Natural killer cell treated with Interleukin-12 subunit alpha and Interleukin-12 subunit beta and Interleukin-15 and Interleukin-18, amount 100 ng/mL, for 72 hours (primary cell): ENCODE results near the gene GON4L. TPM values are rescaled to one million over a fixed set of nuclear protein-coding genes. Genes with fewer than 3 reads are reported as not detected.
"Not testable (repeated sequence)": the region's sequence is repeated elsewhere in the genome, so short reads cannot be mapped to it uniquely, and the experiment has no call there.

Experiments
- ATAC-seq, 2 donors: fragments of 150-1000 bp; cut with Tn5 transposase in 1 of 2; sonication (Bioruptor Pico), chemical (Tn5 transposase) in 1 of 2; 2 replicates each; pipeline ENCODE4 v1.10.0; 2021
- DNase-seq: peaks from one replicate; pipeline ENCODE4 v3.0.0; 2022; ENCODE audit warnings: low spot score
- H3K27ac Mint-ChIP-seq, 2 donors: 1 replicate in 1 of 2; 2 replicates in 1 of 2; pipeline ENCODE4 v1.8.0; 2022; ENCODE audit warnings: mixed read lengths in 2 of 2, mild to moderate bottlenecking in 1 of 2, moderate library complexity in 1 of 2
- H3K27me3 Mint-ChIP-seq, 2 donors: 1 replicate in 1 of 2; 2 replicates in 1 of 2; pipeline ENCODE4 v1.8.0; 2022; ENCODE audit warnings: mixed read lengths in 2 of 2
- H3K36me3 Mint-ChIP-seq: one replicate; pipeline ENCODE4 v1.8.0; 2022; ENCODE audit warnings: mixed read lengths
- H3K4me1 Mint-ChIP-seq, 2 donors: 1 replicate in 1 of 2; 2 replicates in 1 of 2; pipeline ENCODE4 v1.8.0; 2022; ENCODE audit warnings: low read depth in 2 of 2, mixed read lengths in 2 of 2, mild to moderate bottlenecking in 1 of 2
- H3K4me3 Mint-ChIP-seq: one replicate; pipeline ENCODE4 v1.8.0; 2022; ENCODE audit warnings: mixed read lengths
- H3K9me3 Mint-ChIP-seq: 2 replicates; pipeline ENCODE4 v1.8.0; 2022; ENCODE audit warnings: mixed read lengths
- total RNA-seq, 2 donors: library from RNA; stranded (reverse); gene quantifications; one replicate each; pipeline ENCODE4 v1.2.3, GENCODE V29; 2022

Gene GON4L, protein sequence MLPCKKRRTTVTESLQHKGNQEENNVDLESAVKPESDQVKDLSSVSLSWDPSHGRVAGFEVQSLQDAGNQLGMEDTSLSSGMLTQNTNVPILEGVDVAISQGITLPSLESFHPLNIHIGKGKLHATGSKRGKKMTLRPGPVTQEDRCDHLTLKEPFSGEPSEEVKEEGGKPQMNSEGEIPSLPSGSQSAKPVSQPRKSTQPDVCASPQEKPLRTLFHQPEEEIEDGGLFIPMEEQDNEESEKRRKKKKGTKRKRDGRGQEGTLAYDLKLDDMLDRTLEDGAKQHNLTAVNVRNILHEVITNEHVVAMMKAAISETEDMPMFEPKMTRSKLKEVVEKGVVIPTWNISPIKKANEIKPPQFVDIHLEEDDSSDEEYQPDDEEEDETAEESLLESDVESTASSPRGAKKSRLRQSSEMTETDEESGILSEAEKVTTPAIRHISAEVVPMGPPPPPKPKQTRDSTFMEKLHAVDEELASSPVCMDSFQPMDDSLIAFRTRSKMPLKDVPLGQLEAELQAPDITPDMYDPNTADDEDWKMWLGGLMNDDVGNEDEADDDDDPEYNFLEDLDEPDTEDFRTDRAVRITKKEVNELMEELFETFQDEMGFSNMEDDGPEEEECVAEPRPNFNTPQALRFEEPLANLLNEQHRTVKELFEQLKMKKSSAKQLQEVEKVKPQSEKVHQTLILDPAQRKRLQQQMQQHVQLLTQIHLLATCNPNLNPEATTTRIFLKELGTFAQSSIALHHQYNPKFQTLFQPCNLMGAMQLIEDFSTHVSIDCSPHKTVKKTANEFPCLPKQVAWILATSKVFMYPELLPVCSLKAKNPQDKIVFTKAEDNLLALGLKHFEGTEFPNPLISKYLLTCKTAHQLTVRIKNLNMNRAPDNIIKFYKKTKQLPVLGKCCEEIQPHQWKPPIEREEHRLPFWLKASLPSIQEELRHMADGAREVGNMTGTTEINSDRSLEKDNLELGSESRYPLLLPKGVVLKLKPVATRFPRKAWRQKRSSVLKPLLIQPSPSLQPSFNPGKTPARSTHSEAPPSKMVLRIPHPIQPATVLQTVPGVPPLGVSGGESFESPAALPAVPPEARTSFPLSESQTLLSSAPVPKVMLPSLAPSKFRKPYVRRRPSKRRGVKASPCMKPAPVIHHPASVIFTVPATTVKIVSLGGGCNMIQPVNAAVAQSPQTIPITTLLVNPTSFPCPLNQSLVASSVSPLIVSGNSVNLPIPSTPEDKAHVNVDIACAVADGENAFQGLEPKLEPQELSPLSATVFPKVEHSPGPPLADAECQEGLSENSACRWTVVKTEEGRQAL (N-terminal part only)
- total RNA-seq = 100 to 1,000 TPM in 1 of 2 donors, 10 to 100 TPM in 1; 91.0 to 124 TPM

DNA sequence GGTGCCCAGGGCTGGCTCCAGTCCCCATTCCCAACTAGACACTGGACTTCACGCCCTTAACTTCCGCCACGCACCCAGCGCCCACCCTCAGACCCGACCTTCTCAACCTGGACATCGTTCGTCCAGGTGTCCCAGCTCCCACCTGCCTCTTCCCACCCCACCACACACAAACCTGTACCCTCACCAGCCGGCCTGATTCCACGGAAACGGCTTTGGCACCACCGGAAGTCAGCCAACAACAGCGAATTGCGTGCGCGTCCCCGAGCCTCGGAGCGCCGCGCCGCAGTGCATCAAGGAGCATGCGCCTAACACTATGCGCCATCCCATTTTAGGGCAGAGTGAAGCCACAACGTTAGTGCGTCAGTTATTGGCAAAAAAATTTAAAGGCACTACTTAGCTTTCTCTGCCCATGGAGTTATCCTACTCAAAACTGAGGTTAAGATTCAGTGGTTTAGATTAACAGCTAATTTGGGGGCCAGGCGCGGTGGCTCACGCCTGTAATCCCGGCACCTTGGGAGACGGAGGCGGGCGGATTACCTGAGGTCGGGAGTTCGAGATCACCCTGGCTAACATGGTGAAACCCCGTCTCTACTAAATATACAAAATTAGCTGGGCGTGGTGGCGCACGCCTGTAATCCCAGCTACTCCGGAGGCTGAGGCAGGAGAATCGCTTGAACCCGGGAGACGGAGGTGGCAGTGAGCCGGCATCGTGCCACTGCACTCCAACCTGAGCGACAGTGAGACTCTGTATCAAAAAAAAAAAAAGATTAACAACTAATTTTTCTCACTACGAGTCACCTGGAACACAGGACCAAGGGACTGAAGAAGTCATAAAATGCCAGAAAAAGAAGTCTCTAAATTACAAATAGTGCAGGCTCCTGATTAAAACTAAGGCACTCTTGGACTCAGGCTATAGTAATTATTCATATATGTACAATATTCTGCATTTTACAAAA is at the start of gene GON4L:
GON4L (minus strand) TSS at position 240 of the 956 bp plus-strand sequence. CDS start 3,434 bp downstream, outside the sequence.
- peak within 1 kb of the TSS; percentile 100 for H3K4me3 Mint-ChIP-seq
- peaks cover 49 to 52% of the 10 kb centered on the region in 2 donors for H3K4me1 Mint-ChIP-seq
- DNase-seq = peak; percentile 91
- H3K27ac Mint-ChIP-seq = peak within 1 kb of the TSS; percentile 96 to 99
- no peaks in the 10 kb centered on the region for H3K9me3 Mint-ChIP-seq
- H3K36me3 Mint-ChIP-seq = peaks cover 12% of the 10 kb centered on the region
- no peaks in the 10 kb centered on the region for H3K27me3 Mint-ChIP-seq
- ATAC-seq = peak; percentile 74 to 76

DNA sequence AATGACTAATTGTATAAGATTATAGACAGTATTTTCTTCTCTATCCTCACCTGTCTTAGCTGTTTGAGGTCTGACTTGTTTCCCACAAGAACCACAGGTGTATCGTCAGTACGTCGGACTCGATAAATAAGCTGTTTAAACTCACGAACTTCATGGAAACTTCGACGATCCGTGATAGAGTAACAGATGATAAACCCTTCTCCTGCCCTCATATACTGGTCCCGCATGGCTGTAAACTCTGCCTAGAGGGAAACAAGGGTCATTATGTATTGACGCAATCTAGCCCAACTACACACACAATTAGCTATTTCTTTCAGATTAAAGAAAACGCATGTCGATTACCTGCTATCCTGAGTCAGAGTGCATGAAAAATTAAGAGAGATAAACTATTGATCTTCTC is 47.2 kb upstream of the GON4L start:
- Mint-ChIP-seq H3K9me3 (no peaks in the 10 kb centered on the region), H3K27me3 (no peaks in the 10 kb centered on the region), H3K27ac (no peak overlapping the region), H3K4me1 (peaks cover 7 to 8% of the 10 kb centered on the region in 2 donors), H3K4me3 (no peak overlapping the region), H3K36me3 (peaks cover 20% of the 10 kb centered on the region)
- DNase-seq = no peak
- ATAC-seq = no peak

DNA sequence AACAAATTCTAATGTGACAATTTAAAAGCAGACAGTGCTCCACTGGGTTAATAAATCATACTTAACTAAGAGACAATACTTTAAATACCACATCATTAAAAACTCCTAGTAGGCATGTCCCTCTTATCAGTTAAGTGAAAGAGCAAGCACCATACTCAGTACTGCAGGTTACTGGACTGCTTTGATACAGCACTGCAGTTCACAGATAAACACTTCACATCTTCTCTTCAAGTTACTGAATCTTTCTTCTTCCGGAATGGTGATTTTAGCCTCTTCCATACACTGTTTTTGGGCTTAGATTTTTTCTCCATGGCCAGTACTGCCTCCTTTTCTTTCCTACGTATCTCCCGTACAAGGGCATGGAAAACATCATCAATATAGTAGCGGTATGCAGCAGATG is 43.1 kb upstream of the GON4L start:
- H3K27me3 Mint-ChIP-seq = no peaks in the 10 kb centered on the region
- no peaks in the 10 kb centered on the region for H3K9me3 Mint-ChIP-seq
- DNase-seq (no peak), ATAC-seq (no peak)
- H3K4me1 Mint-ChIP-seq = peaks cover 8 to 13% of the 10 kb centered on the region in 2 donors
- H3K36me3 Mint-ChIP-seq = peaks cover 27% of the 10 kb centered on the region
- H3K27ac Mint-ChIP-seq = no peak overlapping the region
- H3K4me3 Mint-ChIP-seq = no peak overlapping the region

DNA sequence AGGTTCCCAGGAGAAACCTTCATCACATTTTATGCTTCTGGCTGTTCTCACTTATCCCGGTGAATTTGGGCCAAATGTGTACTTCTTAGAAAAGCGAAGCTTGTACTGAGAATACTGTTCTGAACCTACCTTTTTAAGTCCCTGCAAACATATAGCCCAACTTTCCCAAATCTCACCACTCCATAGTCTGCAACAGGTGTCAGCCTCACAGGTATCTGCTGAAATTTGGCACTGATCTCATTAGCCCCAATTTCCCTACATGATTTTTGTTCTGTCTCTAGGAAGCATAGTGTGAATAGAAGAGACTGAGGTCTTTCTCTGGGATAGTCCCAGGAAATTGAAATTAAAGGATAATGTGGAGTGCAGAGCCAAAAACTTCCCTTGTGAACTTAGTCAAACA is 42.7 kb upstream of the GON4L start:
- no peaks in the 10 kb centered on the region for H3K27me3 Mint-ChIP-seq
- DNase-seq (no peak), ATAC-seq (no peak)
- no peaks in the 10 kb centered on the region for H3K9me3 Mint-ChIP-seq
- peaks cover 8 to 13% of the 10 kb centered on the region in 2 donors for H3K4me1 Mint-ChIP-seq
- H3K36me3 Mint-ChIP-seq = peaks cover 26% of the 10 kb centered on the region
- H3K4me3 Mint-ChIP-seq = no peak overlapping the region
- H3K27ac Mint-ChIP-seq = no peak overlapping the region

DNA sequence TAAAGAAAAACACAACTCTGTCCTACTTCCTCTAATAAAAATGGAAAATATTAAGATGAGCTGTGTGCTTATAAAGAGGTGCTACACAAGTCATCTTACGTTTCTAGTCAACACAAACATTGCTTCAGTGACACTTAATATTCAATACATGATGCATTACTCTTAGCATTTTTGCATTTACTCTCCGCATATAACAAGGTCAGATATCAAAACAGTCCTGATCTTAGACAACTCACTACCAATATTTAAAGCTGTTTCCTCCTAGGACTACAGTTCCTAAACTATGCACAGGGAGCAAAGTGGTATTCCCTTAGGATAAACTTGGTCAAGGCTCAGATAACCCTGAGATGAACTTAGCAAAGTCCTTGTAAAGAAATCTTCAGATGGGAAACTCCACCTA is 41.9 kb upstream of the GON4L start:
- Mint-ChIP-seq H3K27ac (no peak overlapping the region), H3K36me3 (peaks cover 20% of the 10 kb centered on the region), H3K27me3 (no peaks in the 10 kb centered on the region)

DNA sequence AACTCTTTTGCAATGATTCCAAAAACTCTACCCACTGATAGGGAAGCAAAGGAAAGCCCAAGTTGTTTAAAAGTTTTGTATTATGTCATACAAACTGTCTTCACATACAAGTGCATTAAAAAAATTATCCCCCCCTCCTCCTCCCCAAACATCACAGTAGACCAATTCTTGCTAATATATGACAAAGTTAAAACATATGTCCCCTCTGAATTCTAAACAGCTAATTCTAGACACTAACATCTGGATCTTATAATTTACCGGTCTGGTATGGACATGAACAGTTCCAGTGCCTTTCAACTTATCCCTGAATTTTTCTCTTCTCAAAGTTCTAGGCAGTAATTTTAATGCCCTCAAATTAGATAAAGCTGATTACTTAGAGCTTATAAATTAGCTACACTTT is 40.7 kb upstream of the GON4L start:
- Mint-ChIP-seq H3K9me3 (no peaks in the 10 kb centered on the region), H3K36me3 (peaks cover 20% of the 10 kb centered on the region)

More for the DNA sequence above, 41.9 kb upstream of the GON4L start:
- no peak for DNase-seq
- no peaks in the 10 kb centered on the region for H3K9me3 Mint-ChIP-seq
- no peak for ATAC-seq
- H3K4me3 Mint-ChIP-seq = no peak overlapping the region
- peaks cover 6 to 8% of the 10 kb centered on the region in 2 donors for H3K4me1 Mint-ChIP-seq

DNA sequence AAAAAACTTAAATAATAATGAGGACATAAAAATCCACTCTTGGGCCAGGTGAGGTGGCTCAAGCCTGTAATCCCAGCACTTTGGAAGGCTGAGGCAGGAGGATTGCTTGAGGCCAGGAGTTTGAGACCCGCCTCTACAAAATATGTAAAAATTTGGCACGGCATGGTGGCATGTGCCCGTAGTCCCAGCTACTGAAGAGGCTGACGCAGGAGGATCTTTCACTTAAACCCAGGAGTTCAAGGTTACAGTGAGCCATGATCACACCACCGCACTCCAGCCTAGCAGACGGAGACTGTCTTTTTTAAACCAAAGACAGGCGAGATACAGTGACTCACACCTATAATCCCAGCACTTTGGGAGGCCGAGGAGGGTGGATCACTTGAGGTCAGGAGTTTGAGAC is 39.5 kb upstream of the GON4L start:
- Mint-ChIP-seq H3K36me3 (peaks cover 20% of the 10 kb centered on the region), H3K4me1 (peaks cover 17% of the 10 kb centered on the region in 2 donors)
- H3K27me3 Mint-ChIP-seq = not testable (repeated sequence)

More for the DNA sequence above, 40.7 kb upstream of the GON4L start:
- Mint-ChIP-seq H3K27ac (peak overlapping the region in 1 of 2 donors; percentile 33), H3K27me3 (no peaks in the 10 kb centered on the region), H3K4me3 (no peak overlapping the region), H3K4me1 (peaks cover 17% of the 10 kb centered on the region in 2 donors)
- DNase-seq (no peak), ATAC-seq (no peak)

DNA sequence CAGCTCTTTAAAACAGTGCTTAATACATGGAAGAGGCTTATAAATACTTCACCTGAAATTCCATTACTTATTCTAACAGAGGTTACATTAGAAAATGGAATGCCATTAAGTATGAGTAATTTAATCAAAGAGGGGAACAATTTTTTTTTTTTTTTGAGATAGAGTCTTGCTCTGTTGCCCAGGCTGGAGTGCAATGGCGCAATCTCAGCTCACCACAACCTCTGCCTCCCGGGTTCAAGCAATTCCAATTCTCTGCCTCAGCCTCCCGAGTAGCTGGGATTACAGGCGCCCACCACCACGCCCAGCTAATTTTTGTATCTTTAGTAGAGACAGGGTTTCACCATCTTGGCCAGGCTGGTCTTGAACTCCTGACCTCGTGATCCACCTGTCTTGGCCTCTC is 38.6 kb upstream of the GON4L start:
- ATAC-seq, DNase-seq, H3K9me3 Mint-ChIP-seq, H3K4me3 Mint-ChIP-seq, H3K27me3 Mint-ChIP-seq: not testable (repeated sequence)
- H3K36me3 Mint-ChIP-seq = peaks cover 20% of the 10 kb centered on the region
- H3K4me1 Mint-ChIP-seq = peaks cover 17% of the 10 kb centered on the region in 2 donors
- H3K27ac Mint-ChIP-seq = peak overlapping the region in 1 of 2 donors; percentile 41

More for the DNA sequence above, 39.5 kb upstream of the GON4L start:
- not testable (repeated sequence) for H3K4me3 Mint-ChIP-seq, DNase-seq, H3K9me3 Mint-ChIP-seq, ATAC-seq, H3K27ac Mint-ChIP-seq

DNA sequence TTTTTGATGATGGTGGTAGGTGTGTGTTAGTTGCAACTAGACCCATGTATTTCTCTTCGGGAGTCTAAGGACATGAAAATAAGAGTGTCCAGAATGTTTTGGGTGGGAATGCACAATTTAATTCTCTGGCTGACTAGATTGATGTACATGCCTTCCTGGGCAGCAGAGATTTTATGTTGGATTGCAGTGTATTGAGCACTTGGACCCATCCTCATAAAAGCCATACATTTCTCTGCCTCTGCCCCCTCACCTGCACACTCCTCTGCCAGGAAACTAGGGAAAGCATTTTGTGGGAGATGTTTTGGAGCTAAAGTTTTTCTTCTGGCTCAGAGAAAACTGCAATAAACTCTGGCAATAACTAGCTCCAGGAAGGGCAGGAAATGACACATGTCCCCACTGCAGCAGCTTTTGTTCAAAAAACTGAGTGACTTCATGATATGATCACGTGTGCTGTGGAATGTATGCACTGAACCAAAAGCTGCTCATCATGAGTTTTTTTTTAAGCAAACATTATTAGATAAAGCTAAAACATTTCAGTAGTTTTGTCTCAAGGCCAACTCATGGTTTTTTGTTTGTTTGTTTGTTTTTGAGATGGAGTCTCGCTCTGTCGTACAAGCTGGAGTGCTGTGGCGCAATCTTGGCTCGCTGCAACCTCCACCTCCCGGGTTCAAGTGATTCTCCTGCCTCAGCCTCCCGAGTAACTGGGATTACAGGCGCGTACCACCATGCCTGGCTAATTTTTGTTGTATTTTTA is 36.6 kb upstream of the GON4L start:
- Mint-ChIP-seq H3K9me3 (no peaks in the 10 kb centered on the region), H3K4me1 (peaks cover 10 to 12% of the 10 kb centered on the region in 2 donors), H3K27me3 (no peaks in the 10 kb centered on the region), H3K4me3 (no peak overlapping the region), H3K36me3 (peaks cover under 1% of the 10 kb centered on the region), H3K27ac (peak overlapping the region; percentile 1 to 48)
- ATAC-seq (peak; percentile 53 to 82), DNase-seq (no peak)

DNA sequence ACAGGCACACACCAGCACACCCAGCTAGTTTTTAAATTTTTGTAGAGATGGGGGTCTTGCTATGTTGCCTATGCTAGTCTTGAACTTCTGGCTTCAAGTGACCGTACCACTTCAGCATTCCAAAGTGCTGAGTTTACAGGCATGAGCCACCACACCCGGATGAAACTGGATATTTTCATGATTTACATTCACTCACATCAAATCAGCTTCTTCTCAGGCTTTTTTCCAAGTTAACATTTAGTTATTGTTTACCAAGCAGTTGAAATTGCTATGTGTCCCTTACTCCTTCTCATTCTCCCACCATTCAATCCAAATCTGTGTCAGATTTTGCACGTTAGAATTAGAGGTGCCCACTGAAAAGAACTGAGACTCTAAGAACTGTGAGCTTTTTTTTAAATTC is 35.8 kb upstream of the GON4L start:
- DNase-seq (no peak), ATAC-seq (no peak)
- H3K27ac Mint-ChIP-seq = peak overlapping the region in 1 of 2 donors; percentile 48
- no peaks in the 10 kb centered on the region for H3K36me3 Mint-ChIP-seq
- H3K4me3 Mint-ChIP-seq = no peak overlapping the region
- no peaks in the 10 kb centered on the region for H3K9me3 Mint-ChIP-seq
- H3K4me1 Mint-ChIP-seq = peaks cover 9 to 12% of the 10 kb centered on the region in 2 donors
- no peaks in the 10 kb centered on the region for H3K27me3 Mint-ChIP-seq

DNA sequence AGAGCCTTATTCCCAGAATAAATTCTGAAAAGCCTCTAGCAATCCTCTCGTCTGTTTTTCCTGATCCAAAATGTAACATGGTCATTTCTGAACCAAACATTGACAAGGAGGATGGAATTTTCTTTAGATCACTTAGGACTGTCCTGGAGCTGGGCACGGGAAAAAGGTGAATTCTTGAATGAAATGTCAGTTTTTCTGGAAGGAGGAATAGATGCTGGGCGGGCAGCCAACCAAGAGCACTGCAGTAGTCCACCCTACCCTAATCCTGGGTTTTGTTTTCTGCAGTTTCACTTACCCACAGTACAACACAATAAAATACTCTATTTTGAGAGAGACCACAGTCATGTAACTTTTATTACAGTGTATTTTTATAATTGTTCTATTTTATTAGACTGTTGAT is 33.2 kb upstream of the GON4L start:
- H3K9me3 Mint-ChIP-seq = no peaks in the 10 kb centered on the region
- ATAC-seq (no peak), DNase-seq (no peak)
- H3K4me3 Mint-ChIP-seq = no peak overlapping the region
- H3K27me3 Mint-ChIP-seq = no peaks in the 10 kb centered on the region
- H3K4me1 Mint-ChIP-seq = peaks cover 8 to 12% of the 10 kb centered on the region in 2 donors
- no peak overlapping the region for H3K27ac Mint-ChIP-seq
- H3K36me3 Mint-ChIP-seq = no peaks in the 10 kb centered on the region

DNA sequence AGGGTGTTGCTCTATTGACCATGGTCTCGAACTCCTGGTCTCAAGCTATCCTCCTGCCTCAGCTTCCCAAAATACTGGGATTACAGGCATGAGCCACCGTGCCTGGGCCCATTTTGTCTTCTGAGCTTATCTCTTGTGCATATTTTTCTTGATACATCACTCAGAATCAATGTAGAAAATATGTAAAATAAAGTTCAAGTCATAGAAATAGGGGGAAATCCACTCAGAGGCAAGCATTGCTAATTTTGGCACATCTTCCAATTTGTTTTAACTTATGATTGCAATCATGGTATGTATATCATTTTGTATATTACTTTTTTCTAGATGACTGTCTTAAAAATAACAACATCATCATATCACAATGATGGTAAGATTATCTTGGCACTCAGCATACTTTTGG is 32.6 kb upstream of the GON4L start:
- Mint-ChIP-seq H3K9me3 (no peaks in the 10 kb centered on the region), H3K4me3 (no peak overlapping the region), H3K27ac (no peak overlapping the region), H3K36me3 (no peaks in the 10 kb centered on the region), H3K4me1 (peaks cover 8 to 12% of the 10 kb centered on the region in 2 donors), H3K27me3 (no peaks in the 10 kb centered on the region)
- ATAC-seq (no peak), DNase-seq (no peak)
